Suppressor macrophage (primary cell): Measurements from ENCODE around the gene MTMR12.
A peak's percentile ranks its signal among the peaks of the same experiment; 100 is the strongest.

ENCODE experiments used
- DNase-seq, 4 experiments: peaks; one replicate each; pipeline ENCODE4 v3.0.0-alpha.2; 2020 to 2022
- total RNA-seq, 17 experiments: gene quantifications; one replicate each; lab custom pipeline; 2026; ENCODE audit warnings: mixed read lengths in 6 of 17, inconsistent platforms in 3 of 17; lab: John Stamatoyannopoulos, UW

The MTMR12 gene, protein sequence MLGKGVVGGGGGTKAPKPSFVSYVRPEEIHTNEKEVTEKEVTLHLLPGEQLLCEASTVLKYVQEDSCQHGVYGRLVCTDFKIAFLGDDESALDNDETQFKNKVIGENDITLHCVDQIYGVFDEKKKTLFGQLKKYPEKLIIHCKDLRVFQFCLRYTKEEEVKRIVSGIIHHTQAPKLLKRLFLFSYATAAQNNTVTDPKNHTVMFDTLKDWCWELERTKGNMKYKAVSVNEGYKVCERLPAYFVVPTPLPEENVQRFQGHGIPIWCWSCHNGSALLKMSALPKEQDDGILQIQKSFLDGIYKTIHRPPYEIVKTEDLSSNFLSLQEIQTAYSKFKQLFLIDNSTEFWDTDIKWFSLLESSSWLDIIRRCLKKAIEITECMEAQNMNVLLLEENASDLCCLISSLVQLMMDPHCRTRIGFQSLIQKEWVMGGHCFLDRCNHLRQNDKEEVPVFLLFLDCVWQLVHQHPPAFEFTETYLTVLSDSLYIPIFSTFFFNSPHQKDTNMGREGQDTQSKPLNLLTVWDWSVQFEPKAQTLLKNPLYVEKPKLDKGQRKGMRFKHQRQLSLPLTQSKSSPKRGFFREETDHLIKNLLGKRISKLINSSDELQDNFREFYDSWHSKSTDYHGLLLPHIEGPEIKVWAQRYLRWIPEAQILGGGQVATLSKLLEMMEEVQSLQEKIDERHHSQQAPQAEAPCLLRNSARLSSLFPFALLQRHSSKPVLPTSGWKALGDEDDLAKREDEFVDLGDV
- total RNA-seq: 14.5 to 63.0 (median 50.8) reads per million in 17 experiments

DNA sequence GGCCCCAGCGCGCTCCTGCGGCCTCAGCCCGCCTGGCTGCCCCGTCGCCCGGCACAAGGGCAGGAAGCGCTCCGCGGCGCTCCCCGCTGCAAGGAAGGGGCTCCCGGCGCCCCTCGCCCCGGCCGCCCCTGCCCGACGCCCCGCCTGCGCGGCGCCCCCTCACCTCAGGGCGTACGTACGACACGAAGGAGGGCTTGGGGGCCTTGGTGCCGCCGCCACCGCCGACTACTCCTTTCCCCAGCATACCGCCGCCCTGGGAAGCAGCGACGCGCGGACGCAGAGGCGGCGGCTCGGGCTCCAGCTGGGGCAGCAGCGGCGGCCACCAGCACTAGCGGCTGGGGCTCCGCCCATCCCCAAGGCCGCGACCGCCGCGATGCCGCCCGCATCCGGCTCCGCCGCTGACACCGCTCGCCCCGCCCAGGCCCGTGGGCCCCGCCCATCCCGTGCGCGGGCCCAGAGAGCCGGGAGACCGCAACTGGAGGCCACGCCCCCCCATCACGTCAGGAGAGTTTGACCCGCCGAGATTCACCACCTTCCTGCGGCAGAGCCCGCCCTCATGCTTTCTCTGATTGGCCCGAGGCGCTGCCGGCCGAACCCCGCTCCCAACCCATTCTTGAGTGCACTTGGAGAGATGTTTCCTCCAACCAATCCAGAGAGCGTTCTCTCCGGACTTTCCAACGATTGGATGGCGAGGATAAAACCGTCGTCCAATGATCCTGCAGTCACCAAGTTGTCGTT lies at the start of gene MTMR12:
Gene MTMR12 (minus strand): TSS at position 345 of the 738 bp plus-strand sequence. CDS start 101 bp downstream, at position 244.
- DNase-seq: peak; percentile 100

DNA sequence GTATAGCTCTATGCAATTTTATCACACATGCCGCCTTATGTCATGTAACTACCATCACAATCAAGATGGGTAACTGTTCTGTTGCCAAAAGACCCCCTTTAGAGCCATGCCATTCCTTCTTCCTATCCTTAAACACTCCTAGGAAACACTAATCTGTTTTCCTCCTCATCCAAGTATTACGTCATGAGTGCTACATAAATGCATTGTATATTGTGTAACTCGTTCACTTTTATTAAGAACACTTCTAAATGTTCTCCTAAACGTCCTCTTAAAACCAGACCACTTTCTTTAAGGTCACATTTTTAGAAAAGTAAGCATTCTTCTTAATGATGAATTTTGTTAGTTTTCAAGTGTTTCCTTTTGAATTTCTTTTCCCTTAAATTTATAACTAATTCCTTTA lies 49.8 kb upstream of the MTMR12 start:
- DNase-seq: no peak

DNA sequence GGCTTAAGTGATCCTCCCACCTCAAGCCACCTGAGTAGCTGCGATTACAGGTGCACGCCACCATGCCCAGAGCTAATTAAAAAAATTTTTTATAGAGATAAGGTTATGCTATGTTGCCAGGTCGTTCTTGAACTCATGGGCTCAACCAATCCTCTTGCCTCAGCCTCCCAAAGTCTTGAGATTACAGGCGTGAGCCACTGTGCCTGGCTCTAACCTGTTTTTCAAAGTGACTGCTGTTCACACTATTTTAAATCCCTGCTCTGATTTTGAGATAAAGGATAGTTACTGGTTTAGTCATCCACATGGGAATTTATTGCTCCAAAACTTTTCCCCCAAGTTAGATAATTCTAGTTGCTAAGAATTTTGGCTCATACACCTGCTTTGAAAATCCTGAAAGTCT lies 48.2 kb upstream of the MTMR12 start:
- DNase-seq: no peak

DNA sequence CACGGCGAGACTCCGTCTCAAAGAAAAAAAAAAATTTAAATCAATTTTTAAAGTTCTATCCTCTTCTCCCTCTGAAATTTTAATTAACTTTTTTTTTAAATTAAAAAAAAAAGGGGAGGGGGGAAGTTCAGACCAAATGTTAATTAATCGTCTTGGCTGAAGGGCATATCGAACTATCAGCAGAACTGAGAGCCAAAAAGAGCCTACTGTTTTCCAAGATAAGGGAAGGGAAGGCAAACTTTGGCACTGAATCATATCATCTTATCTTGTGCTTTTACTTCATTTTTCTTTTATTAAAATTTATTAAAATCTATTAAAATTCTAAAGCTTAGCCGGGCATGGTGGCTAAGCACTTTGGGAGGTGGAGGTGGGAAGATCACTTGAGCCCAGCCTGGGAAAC lies 45.9 kb upstream of the MTMR12 start:
- DNase-seq: no peak

DNA sequence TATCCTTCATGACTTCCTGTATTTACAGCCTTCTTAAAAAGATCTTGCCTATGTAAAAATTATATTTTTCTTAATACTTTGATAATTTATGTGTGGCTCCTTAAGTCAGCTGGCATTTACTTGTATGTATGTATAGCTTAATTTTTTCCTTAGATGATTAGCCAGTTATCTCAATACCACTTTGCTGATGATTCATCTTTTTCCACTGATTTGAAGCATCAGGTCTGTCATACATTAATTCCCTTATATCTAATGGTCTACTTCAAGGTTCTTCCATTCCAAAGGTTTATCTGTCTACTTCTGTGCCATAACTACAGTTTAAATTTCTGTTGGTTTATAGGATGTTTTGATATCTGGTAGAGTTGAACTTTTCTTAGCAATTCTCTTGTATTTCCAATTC lies 44.9 kb upstream of the MTMR12 start:
- DNase-seq: no peak

DNA sequence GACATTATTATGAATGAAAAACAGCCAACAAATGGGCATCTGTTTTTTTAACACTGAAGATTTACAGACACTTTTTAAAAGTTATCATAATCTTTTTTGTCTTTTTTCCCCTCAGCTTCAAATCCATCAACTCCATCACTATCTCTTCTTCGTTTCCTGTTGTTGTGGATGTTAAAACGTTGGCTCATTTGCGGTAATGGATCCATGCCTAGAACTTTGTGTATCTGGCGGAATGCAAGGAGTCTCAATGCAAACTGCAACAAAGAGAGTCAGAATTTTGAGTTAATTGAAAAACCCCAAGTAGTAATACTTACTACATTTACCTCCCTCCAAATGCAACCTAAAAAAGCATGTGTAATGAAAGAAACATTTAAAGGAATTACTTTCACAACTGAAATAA lies 42.9 kb upstream of the MTMR12 start:
- no peak for DNase-seq

DNA sequence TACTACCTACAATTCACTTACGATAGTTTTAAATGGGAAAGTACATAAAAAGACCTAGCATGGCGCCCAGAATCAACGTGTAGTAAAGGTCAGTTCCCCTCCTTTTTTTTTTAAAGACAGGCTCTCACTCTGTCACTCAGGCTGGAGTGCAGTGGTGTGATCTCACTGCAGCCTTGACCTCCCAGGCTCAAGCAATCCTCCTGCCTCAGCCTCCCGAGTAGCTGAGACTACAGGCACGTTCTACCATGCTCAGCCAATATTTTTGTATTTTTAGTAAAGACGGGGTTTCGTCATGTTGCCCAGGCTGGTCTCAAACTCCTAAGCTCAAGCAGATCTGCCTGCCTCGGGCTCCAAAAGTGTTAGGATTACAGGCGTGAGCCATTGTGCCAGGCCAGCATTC lies 40.7 kb upstream of the MTMR12 start:
- DNase-seq: no peak

DNA sequence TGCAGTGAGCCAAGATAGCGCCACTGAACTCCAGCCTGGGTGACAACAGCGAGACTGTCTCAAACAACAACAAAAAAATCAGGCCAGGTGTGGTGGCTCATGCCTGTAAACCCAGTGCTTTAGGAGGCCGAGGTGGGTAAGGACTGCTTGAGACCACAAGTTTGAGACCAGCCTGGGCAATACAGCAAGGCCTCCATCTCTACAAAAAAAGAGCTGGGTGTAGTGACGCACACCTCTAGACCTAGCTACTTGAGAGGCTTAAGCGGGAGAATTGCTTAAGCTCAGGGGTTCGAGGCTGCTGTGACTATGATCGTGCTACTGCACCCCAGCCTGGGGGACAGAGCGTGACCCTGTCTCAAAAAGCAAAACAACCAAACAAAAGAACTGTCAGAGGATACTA lies 39.9 kb upstream of the MTMR12 start:
- no peak for DNase-seq

DNA sequence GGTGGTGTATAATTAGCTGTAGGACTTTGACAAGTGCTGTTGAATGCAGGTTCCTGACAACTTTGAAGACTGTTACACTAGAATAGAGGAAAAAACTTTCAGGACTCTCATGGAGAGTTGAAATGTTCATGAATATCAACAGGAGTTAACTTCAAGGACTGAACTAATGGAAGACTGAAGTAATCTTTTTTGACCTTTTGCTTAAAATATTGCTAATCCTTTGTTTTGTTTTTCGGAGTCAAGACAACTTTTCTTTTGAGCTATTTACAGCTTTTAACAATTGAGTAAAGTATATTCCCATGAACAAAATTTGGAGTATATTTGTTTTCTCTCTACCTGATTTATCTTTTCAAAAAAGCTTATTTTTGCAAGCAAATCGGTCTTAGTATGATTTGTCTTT lies 34.1 kb upstream of the MTMR12 start:
- DNase-seq: no peak

DNA sequence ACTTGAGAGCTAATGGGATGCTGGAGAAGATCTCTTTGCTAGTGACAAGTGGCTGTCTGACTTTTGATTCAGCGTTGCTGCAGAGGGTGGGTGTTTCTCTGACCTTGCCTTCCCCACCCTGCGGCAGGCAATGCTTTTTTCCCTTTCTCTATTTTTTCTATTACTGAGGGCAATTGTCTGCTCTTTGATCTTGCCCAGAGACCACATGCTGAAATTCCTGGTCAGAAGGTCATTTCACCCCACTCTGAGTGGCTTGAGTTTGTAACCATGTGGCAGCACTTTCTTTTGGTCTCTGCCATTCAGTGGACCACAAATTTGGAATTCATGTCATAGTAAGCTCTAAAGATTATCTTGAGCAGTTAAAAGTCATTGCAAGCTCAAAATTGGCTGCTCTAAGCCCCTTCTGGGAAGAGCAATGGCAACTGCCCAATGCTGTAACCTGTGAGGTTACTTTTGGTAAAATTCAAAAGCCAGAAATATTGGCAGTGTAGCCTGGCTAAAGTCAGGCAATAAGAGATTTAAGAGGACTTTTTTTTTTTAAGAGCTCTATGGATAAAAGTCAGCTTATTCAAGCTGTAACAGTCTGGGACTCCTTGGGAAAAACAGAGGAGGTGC lies 30.4 kb upstream of the MTMR12 start:
- DNase-seq: no peak

DNA sequence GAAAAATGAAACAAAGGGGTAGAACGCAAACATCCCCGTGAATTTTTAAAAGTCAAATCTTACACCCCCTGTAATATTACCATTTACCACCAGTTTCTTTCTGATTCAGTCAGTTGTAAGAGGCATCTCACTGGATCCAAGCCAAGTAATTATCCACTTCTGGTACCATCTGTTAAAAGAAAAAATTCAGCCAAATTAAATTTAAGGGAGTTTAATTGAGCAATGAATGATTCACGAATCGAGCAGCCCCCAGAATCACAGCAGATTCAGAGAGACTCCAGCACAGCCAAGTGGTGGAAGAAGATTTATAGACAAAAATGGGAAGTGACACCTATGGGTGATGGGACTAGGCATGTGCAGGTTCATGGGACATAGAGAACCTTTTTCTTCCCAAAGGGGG lies 29.9 kb upstream of the MTMR12 start:
- no peak for DNase-seq

DNA sequence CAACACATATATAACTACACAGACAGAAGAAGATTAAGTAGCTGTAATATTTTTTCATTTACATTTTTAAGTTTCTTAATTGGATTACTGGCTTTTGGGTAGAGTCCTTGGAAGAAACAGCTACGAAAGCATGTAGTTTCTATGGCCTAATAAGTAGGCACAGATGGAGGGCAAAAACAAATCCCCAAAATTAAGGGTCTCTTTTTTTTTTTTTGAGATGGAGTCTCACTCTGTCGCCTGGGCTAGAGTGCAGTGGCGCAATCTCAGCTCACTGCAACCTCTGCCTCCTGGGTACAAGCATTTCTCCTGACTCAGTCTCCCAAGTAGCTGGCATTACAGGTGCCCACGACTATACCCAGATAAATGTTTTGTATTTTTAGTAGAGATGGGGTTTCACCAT lies 27.1 kb upstream of the MTMR12 start:
- DNase-seq: no peak

DNA sequence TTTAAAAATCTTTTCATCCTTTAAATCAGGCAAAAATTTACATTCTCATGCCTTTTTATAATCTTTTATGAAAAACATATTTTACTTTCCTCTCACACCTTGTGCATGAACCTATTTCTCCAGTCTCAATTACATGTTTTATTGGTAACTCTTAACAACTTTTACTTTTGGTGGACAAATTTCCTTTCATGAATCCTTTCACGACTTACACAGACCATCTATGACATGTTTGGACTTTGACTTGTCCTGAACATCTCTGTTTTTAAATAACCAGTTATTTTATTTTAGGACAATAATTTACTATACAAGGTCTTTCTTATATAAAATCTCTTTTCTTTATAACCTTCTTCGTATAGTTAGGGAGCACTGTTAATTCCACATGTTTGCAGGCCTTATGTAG lies 26.5 kb upstream of the MTMR12 start:
- DNase-seq: peak in 2 of 4 experiments; percentile 10 to 16

DNA sequence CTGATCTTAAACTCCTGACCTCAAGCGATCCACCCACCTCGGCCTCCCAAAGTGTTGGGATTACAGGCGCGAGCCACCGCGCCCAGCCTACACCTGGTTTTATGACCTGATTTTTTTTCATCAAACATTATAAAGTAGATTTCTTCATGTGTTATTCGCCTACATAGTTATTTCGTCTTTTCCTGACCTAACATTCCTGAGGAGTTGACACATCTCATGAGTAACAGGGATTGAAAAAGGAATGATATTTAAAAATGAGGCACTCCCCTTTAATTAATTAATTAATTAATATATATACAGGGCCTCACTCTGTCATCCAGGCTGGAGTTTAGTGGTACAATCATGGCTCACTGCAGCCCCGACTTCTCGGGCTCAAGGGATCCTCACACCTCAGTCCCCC lies 20.2 kb upstream of the MTMR12 start:
- no peak for DNase-seq

DNA sequence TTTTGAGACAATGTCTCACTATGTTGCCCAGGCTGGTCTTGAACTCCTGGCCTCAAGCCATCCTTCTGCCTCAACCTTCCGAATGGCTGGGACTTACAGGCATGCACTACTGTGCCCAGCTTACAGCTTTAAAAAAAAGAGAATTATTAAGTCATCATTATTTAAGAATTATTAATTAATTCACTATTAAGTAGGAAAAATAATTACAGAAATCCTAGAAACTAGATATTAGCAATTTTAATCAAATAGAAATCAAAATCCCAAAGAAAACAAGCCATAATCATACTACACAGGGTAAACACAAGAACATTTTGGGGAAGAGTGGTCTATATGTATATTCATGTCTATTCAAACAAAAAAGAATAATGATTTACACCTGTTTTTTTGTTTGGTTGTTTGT lies 19.6 kb upstream of the MTMR12 start:
- DNase-seq: no peak

DNA sequence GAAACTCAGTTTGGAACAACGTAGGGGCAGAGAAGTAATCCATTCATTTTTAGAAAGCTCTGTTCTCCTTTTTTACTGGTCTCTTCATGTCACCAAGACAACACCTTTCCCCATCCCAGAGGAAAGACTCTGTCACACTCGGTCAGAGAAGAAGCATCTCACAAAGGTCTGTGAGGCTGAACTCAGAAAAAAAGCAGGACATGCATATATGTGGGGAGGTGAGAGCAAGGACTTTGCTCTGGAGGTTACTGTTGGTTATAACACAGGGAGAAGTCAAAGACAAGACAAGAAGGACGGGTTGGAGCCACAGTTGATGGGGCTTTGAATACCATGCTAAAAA lies 19.2 kb upstream of the MTMR12 start:
- DNase-seq: no peak

DNA sequence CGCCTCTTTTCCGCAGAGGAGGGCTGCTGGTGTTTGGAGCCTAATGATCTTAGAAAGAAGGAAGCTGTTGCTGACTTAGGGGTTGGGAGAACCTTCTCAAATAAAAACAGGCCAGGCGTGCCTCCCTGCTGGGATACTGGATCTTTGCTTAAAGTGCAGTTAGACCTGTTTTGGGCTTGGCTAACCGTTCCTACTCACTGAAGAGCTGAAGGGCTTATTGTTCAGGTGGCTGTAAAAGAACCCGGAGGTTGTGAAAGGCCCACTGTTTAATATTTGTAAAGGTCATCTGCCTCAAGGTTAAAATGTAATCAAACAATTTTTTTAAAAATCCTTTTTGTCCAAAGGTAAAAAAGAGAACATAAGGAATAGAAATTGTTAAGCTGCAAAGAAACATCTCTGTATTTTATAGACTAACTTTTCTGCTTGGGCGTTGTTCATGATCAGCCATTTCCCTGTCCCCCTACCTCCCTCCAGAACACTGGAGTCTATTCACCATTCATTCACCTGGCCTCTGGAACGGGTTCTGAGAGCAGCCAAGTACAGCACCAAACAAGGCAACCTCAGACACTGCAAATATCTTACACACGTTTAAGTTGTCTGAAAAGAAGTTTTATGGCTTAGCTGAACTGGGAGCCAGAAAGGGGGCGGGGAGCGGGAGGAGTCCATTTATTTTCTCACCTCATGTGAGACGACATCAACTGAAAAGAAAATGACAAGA lies 18.6 kb upstream of the MTMR12 start:
- DNase-seq: no peak

DNA sequence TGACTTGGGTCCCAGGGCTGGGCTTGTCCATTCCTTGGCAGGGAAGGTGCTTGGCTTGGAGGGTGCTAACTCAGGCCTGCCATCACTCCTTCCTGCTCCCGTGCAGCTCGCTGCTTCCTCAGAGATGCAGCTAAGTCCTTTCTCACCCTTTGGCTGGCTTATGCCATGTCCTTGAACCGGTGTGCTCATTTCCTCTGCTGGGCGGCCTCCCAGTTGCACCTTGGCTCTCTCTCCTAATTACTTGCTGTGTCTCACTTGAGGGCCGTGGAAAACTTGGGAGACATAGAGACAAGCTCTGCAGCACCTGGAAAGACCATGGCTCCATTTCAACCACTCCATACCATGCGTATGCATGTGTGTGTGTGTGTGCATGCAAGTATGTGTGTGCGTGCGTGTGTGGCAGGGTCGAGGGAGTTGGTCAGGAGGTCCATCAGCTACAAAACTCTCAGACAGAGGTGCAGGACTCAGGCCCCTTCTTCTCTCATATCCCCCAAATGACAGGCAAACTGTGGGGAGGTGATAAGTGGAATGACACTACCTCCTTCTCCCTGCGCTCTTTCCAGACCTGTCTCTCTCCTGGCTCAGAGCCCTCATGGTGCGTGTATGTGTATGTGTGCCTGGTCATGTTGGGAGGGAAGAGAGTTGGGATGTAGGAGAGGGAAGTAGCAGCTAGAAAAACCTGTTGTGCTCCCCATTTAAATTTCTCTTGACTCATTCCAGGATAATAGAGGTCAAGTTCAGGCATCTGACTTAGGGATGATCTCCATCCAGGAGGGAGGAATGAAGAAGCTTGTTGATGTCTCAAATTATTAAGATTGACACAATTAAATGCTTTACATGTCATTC lies 17.6 kb upstream of the MTMR12 start:
- no peak for DNase-seq

DNA sequence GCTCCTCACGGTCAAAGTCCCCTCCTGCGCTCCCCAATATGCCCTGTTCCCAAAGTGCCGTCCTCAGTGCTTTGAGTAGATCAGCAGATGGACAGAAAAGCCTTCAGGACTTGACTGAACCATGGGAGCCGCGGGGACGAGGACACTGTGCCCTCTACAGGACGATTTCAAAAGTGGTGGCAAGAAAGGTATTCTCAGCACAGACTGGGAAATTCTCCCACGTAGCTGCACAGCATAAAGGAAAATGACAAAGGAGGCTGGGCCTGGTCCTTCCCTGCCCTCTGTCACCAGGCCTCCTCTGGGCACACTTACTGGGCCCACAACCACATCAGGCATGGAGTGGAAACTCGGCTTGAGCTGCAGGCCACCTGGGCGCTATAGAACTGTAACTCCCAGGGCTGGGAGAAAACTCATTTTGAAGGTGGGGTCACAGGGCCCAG lies 16.7 kb upstream of the MTMR12 start:
- DNase-seq: peak; percentile 68 to 84 (median 76)

DNA sequence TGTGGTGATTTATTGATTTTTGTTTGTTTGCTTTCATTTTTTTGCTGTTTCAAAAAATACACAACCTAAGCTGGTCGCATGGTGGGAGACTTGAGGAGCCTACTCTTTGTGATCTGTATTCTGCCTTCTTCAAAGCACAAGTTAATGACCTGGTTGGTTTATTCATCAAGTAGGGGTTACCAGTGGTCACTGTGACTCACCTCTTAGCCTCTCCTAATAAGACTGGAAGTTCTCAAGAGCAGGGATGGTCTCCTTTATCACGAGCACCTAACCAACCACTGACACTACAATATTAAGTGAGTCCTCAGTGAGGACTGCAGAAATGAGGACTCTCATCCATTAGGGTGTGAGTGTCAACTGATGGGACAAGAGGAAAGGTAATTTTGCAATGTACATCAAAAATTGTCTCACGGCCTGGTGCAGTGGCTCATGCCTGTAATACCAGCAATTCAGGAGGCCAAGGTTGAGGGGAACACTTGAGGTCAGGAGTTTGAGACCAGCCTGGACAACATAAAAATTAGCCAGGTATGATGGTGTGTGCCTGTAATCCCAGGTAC lies 13.6 kb upstream of the MTMR12 start:
- no peak for DNase-seq

DNA sequence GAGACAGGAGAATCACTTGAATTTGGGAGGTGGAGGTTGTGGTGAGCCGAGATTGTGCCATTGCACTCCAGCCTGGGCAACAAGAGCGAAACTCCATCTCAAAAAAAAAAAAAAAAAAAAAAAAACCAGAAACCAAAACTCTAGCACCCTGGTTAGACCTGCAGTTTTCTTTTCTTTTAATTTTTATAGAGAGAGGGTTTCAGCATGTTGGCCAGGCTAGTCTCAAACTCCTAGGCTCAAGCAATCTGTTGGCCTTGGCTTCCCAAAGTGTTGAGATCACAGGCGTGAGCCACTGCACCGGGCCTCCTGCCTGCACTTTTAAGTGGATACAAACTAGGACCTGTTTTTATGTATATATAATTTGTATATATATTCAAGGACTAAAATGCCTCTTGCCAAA lies 12.9 kb upstream of the MTMR12 start:
- no peak for DNase-seq
